HepG2 (cell line): Measurements from ENCODE around the gene B3GALNT1. TPM values are rescaled to one million over a fixed set of nuclear protein-coding genes. Genes with fewer than 3 reads are reported as not detected.
"Not testable (repeated sequence)": the region's sequence is repeated elsewhere in the genome, so short reads cannot be mapped to it uniquely, and the experiment has no call there.

ENCODE experiments used
- ATAC-seq: fragments of 200-7000 bp; cut with Tn5 transposase; 3 replicates; pipeline ENCODE4 v1.9.1; 2020; ENCODE audit warnings: mild to moderate bottlenecking, moderate library complexity
- BruUV-seq: library from RNA; stranded (reverse); fragments of 400-500 nt; replicated peaks from 2 replicates; lab custom pipeline; 2021; lab: Mats Ljungman, UMichigan
- CTCF ChIA-PET: fragments of 300-600 bp; formaldehyde crosslinking; extraction: SDS; loops from one replicate; lab custom pipeline; 2021; ENCODE audit warnings: low total read pairs, inconsistent platforms, low intra/inter-chr PET ratio; lab: Yijun Ruan, JAX
- POLR2A ChIA-PET: fragments of 350-600 bp; sonication (Branson Sonifier 250); formaldehyde crosslinking; loops from one replicate; lab custom pipeline; 2020; ENCODE audit warnings: antibody characterized with exemption, inconsistent platforms; lab: Yijun Ruan, JAX
- DNase-seq: peaks from one replicate; pipeline ENCODE4 v3.0.0-alpha.2; 2015; ENCODE audit warnings: low spot score
- FAIRE-seq: peaks from 3 replicates; lab custom pipeline; 2011; peaks lifted over from hg19 to GRCh38; lab: Jason Lieb, UNC
- H2AFZ ChIP-seq: one replicate; pipeline ENCODE4 v1.6.1; 2011; ENCODE audit warnings: low read length, inconsistent platforms
- H3K27ac ChIP-seq: fragments of 300-600 bp; 3 replicates; pipeline ENCODE4 v1.8.0; 2011; ENCODE audit warnings: mixed run types, mild to moderate bottlenecking, mixed read lengths, low read length, inconsistent platforms; ENCODE audit not compliant: insufficient read depth; ENCODE audit errors: extremely low read length
- H3K27me3 ChIP-seq, 2 experiments: fragments of 200-600 bp in 1 of 2; 2 replicates in 1 of 2; 3 replicates in 1 of 2; pipeline versions ENCODE4 v1.6.0 to v1.8.0; 2011; ENCODE audit warnings: low read length in 2 of 2, mild to moderate bottlenecking in 2 of 2, moderate library complexity in 2 of 2, inconsistent platforms in 1 of 2; ENCODE audit not compliant: insufficient read depth in 2 of 2, control insufficient read depth in 1 of 2
- H3K36me3 ChIP-seq, 2 experiments: fragments of 200-600 bp in 1 of 2; replicated peaks in 1 of 2; 2 replicates in 1 of 2; 3 replicates in 1 of 2; pipeline versions ENCODE4 v1.5.1 to v1.8.0; 2011; ENCODE audit warnings: low read length in 2 of 2, inconsistent platforms in 1 of 2; ENCODE audit not compliant: insufficient read depth in 2 of 2, control insufficient read depth in 1 of 2
- H3K4me1 ChIP-seq: 2 replicates; pipeline ENCODE4 v1.5.1; 2012; ENCODE audit warnings: low read length, inconsistent platforms; ENCODE audit not compliant: insufficient read depth
- H3K4me2 ChIP-seq: 2 replicates; pipeline ENCODE4 v1.6.0; 2011; ENCODE audit warnings: low read depth, low read length, inconsistent platforms
- H3K4me3 ChIP-seq, 3 experiments: fragments of 200-600 bp in 1 of 3; sonication (generic), shearing (Covaris generic) in 1 of 3; replicated peaks in 1 of 3; 2 replicates each; pipeline ENCODE4 v1.5.1; 2011 to 2016; ENCODE audit warnings: low read length in 3 of 3, inconsistent platforms in 2 of 3, low read depth in 2 of 3, mild to moderate bottlenecking in 2 of 3, control low read depth in 1 of 3, mixed read lengths in 1 of 3; ENCODE audit not compliant: insufficient read depth in 1 of 3
- H3K79me2 ChIP-seq: one replicate; pipeline ENCODE4 v1.6.1; 2011; ENCODE audit warnings: low read length, inconsistent platforms; ENCODE audit not compliant: insufficient read depth
- H3K9ac ChIP-seq: 2 replicates; pipeline ENCODE4 v1.6.0; 2011; ENCODE audit warnings: mild to moderate bottlenecking, low read depth, low read length, inconsistent platforms; ENCODE audit not compliant: insufficient read depth
- H3K9me3 ChIP-seq: 2 replicates; pipeline ENCODE4 v1.5.1; 2012; ENCODE audit warnings: mild to moderate bottlenecking, low read length
- H4K20me1 ChIP-seq: 2 replicates; pipeline ENCODE4 v1.6.0; 2011; ENCODE audit warnings: inconsistent platforms, mild to moderate bottlenecking, low read length, moderate library complexity; ENCODE audit not compliant: insufficient read depth
- WGBS: methylation state at CpG from one replicate; pipeline ENCODE4 v1.1.6; 2017; ENCODE audit warnings: low lambda C conversion rate; 5-methylcytosine and 5-hydroxymethylcytosine counted together
- in situ Hi-C: cut with HindIII; loops from 2 replicates; pipeline ENCODE4 v1.10.0; 2017; ENCODE audit warnings: low pct_unique_long_range_greater_than_20kb; ENCODE audit not compliant: extremely low pct_ligation_motif_present
- intact Hi-C: fragments of 100-400 bp; cut with micrococcal nuclease; formaldehyde crosslinking; loops from one replicate; pipeline ENCODE4 v1.10.0; 2022; ENCODE audit not compliant: unreplicated experiment
- polyA plus RNA-seq, 8 experiments: library from polyadenylated mRNA; depleted of rRNA in 3 of 8; stranded (reverse) in 7 of 8; unstranded in 1 of 8; fragments of >200 nt; fragmentation: Illumina TruSeq in 4 of 8; extraction: Trizol in 4 of 8; gene quantifications; 2 replicates each; pipeline versions ENCODE4 v1.2.1 to v1.2.3, GENCODE V29; 2011 to 2016; ENCODE audit warnings: low read depth in 4 of 8, missing spikeins in 1 of 8, mixed read lengths in 1 of 8; ENCODE audit not compliant: insufficient read depth in 1 of 8
- total RNA-seq, 5 experiments: library from RNA; depleted of rRNA; stranded (reverse); fragments of >200 nt; fragmentation: Illumina TruSeq; extraction: Trizol; gene quantifications; 2 replicates each; pipeline ENCODE4 v1.2.3, GENCODE V29; 2016; ENCODE audit warnings: low read depth in 1 of 5

Gene B3GALNT1
- total and polyA plus RNA-seq, 2 of the 13 experiments (the other 11 are each of a cell fraction or from before 2014, with no cell fraction given): not detected

GRCh38 chr3:161034913-161035550 lies 70.1 kb downstream of the B3GALNT1 start:
- H3K79me2 ChIP-seq, H2AFZ ChIP-seq, H4K20me1 ChIP-seq, H3K4me3 ChIP-seq, H3K4me2 ChIP-seq, H3K9ac ChIP-seq, in situ Hi-C loops, intact Hi-C loops, CTCF ChIA-PET, H3K27me3 ChIP-seq, FAIRE-seq, POLR2A ChIA-PET, H3K4me1 ChIP-seq, DNase-seq, H3K9me3 ChIP-seq, ATAC-seq, H3K36me3 ChIP-seq, H3K27ac ChIP-seq, BruUV-seq: not testable (repeated sequence)
- WGBS: 54% methylated on average over 5 of the region's 5 CpGs

Other genes with a start within 250 kb of the B3GALNT1 start
- 55.2 and 95.4 TPM in 2 replicates for gene NMD3, start 116.0 kb upstream of the B3GALNT1 start, total RNA-seq (2016; rRNA removed; fragmentation: Illumina TruSeq; extraction: Trizol)
- gene NMD3, start 116.0 kb upstream of the B3GALNT1 start, polyA plus RNA-seq (2011; rRNA removed): 31.3 and 44.2 TPM in 2 replicates